Panc1 (cell line): ENCODE results near the gene ANKRD33B.

Source experiments
- POLR2AphosphoS5 ChIP-seq: IDR thresholded peaks from 2 replicates; pipeline ENCODE4 v1.6.1; 2012; ENCODE audit warnings: mild to moderate bottlenecking, low read depth, low read length, moderate library complexity
- SIN3A ChIP-seq: IDR thresholded peaks from 2 replicates; pipeline ENCODE4 v1.6.1; 2012; ENCODE audit warnings: low read depth, mild to moderate bottlenecking, low read length, moderate library complexity, borderline replicate concordance; ENCODE audit not compliant: insufficient read depth
- TF ChIP-seq, protein P1 (sequence below): fragments of 450-650 bp; IDR thresholded peaks from 2 replicates; pipeline ENCODE4 v1.5.1; 2017; ENCODE audit warnings: mild to moderate bottlenecking
- TF ChIP-seq, protein P2 (sequence below), 2 experiments: IDR thresholded peaks; 2 replicates each; pipeline ENCODE4 v1.6.1; 2011 to 2012; ENCODE audit warnings: low read depth in 2 of 2, control low read depth in 1 of 2, low read length in 1 of 2, mild to moderate bottlenecking in 1 of 2, moderate library complexity in 1 of 2; ENCODE audit not compliant: insufficient read depth in 1 of 2

GRCh38 chr5:10576790-10577189, 12.9 kb downstream of the ANKRD33B start:
- TF ChIP-seq SIN3A (no peak), POLR2AphosphoS5 (no peak)
- TF ChIP-seq, protein P1, sequence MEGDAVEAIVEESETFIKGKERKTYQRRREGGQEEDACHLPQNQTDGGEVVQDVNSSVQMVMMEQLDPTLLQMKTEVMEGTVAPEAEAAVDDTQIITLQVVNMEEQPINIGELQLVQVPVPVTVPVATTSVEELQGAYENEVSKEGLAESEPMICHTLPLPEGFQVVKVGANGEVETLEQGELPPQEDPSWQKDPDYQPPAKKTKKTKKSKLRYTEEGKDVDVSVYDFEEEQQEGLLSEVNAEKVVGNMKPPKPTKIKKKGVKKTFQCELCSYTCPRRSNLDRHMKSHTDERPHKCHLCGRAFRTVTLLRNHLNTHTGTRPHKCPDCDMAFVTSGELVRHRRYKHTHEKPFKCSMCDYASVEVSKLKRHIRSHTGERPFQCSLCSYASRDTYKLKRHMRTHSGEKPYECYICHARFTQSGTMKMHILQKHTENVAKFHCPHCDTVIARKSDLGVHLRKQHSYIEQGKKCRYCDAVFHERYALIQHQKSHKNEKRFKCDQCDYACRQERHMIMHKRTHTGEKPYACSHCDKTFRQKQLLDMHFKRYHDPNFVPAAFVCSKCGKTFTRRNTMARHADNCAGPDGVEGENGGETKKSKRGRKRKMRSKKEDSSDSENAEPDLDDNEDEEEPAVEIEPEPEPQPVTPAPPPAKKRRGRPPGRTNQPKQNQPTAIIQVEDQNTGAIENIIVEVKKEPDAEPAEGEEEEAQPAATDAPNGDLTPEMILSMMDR, result no peak
- TF ChIP-seq, protein P2, sequence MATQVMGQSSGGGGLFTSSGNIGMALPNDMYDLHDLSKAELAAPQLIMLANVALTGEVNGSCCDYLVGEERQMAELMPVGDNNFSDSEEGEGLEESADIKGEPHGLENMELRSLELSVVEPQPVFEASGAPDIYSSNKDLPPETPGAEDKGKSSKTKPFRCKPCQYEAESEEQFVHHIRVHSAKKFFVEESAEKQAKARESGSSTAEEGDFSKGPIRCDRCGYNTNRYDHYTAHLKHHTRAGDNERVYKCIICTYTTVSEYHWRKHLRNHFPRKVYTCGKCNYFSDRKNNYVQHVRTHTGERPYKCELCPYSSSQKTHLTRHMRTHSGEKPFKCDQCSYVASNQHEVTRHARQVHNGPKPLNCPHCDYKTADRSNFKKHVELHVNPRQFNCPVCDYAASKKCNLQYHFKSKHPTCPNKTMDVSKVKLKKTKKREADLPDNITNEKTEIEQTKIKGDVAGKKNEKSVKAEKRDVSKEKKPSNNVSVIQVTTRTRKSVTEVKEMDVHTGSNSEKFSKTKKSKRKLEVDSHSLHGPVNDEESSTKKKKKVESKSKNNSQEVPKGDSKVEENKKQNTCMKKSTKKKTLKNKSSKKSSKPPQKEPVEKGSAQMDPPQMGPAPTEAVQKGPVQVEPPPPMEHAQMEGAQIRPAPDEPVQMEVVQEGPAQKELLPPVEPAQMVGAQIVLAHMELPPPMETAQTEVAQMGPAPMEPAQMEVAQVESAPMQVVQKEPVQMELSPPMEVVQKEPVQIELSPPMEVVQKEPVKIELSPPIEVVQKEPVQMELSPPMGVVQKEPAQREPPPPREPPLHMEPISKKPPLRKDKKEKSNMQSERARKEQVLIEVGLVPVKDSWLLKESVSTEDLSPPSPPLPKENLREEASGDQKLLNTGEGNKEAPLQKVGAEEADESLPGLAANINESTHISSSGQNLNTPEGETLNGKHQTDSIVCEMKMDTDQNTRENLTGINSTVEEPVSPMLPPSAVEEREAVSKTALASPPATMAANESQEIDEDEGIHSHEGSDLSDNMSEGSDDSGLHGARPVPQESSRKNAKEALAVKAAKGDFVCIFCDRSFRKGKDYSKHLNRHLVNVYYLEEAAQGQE (IDR thresholded peaks at IDR 0.05; ENCODE audit: insufficient read depth in 1 of 2, low read depth in 2 of 2, low read length in 1 of 2), result no peak
